NCI-H2227 (cell line): ENCODE measurements around the gene TMPRSS2.

ENCODE experiments used
- DNase-seq: peaks from one replicate; lab custom pipeline; 2025; ENCODE audit not compliant: unreplicated experiment; lab: John Stamatoyannopoulos, UW

The TMPRSS2 gene

GRCh38 chr21:41510500-41510899 is 2.5 kb upstream of the TMPRSS2 start:
- no peak for DNase-seq

- DNase-seq = no peak
These were observed 1.8 kb upstream of the TMPRSS2 start for GRCh38 chr21:41509733-41510132.

GRCh38 chr21:41509145-41509496 is 1.2 kb upstream of the TMPRSS2 start:
- DNase-seq = no peak

- no peak for DNase-seq
These were observed 622 bp upstream of the TMPRSS2 start for GRCh38 chr21:41508415-41509144.

GRCh38 chr21:41506611-41507520 is 1.1 kb downstream of the TMPRSS2 start:
- no peak for DNase-seq

- no peak for DNase-seq
These were observed 1.9 kb downstream of the TMPRSS2 start for GRCh38 chr21:41506005-41506594.

GRCh38 chr21:41504030-41504429 is 3.9 kb downstream of the TMPRSS2 start:
- DNase-seq = no peak

- no peak for DNase-seq
These were observed 4.6 kb downstream of the TMPRSS2 start for GRCh38 chr21:41503331-41503730.

- no peak for DNase-seq
These were observed 6.0 kb downstream of the TMPRSS2 start for GRCh38 chr21:41501919-41502318.

GRCh38 chr21:41500931-41501381 is 7.0 kb downstream of the TMPRSS2 start:
- no peak for DNase-seq

GRCh38 chr21:41500363-41500762 is 7.6 kb downstream of the TMPRSS2 start:
- no peak for DNase-seq

- DNase-seq = no peak
These were observed 8.0 kb downstream of the TMPRSS2 start for GRCh38 chr21:41499920-41500319.

- no peak for DNase-seq
These were observed 10.2 kb downstream of the TMPRSS2 start for GRCh38 chr21:41497788-41498187.

GRCh38 chr21:41497008-41497407 is 10.9 kb downstream of the TMPRSS2 start:
- no peak for DNase-seq

- DNase-seq = no peak
These were observed 13.7 kb downstream of the TMPRSS2 start for GRCh38 chr21:41494242-41494641.

- DNase-seq = no peak
These were observed 16.5 kb downstream of the TMPRSS2 start for GRCh38 chr21:41491412-41491811.

- no peak for DNase-seq
These were observed 17.6 kb downstream of the TMPRSS2 start for GRCh38 chr21:41490330-41490729.

GRCh38 chr21:41489329-41489728 is 18.6 kb downstream of the TMPRSS2 start:
- no peak for DNase-seq

- no peak for DNase-seq
These were observed 19.9 kb downstream of the TMPRSS2 start for GRCh38 chr21:41488080-41488479.

- DNase-seq = no peak
These were observed 20.9 kb downstream of the TMPRSS2 start for GRCh38 chr21:41487082-41487481.

- DNase-seq = no peak
These were observed 24.0 kb downstream of the TMPRSS2 start for GRCh38 chr21:41483973-41484372.

- DNase-seq = no peak
These were observed 24.5 kb downstream of the TMPRSS2 start for GRCh38 chr21:41483415-41483814.
